GM12878 (cell line): Measurements from ENCODE around the gene PAK2. TPM values are rescaled to one million over a fixed set of nuclear protein-coding genes. Genes with fewer than 3 reads are reported as not detected.
A peak's percentile ranks its signal among the peaks of the same experiment; 100 is the strongest.

Experiments
- ATAC-seq: fragments of 200-7000 bp; cut with Tn5 transposase; 3 replicates; pipeline ENCODE4 v1.9.1; 2020; ENCODE audit warnings: mild to moderate bottlenecking, moderate library complexity
- BruUV-seq: library from RNA; stranded (reverse); fragments of 400-500 nt; replicated peaks from 2 replicates; lab custom pipeline; 2021; lab: Mats Ljungman, UMichigan
- CTCF ChIA-PET: fragments of 300-600 bp; sonication (Branson Sonifier 250); formaldehyde crosslinking; extraction: SDS; loops from one replicate; lab custom pipeline; 2021; ENCODE audit warnings: inconsistent platforms; lab: Yijun Ruan, JAX
- POLR2A ChIA-PET: fragments of 350-600 bp; formaldehyde crosslinking; extraction: SDS; loops from one replicate; lab custom pipeline; 2021; ENCODE audit warnings: inconsistent platforms; lab: Charles Lee
- RAD21 ChIA-PET: fragments of 300-600 bp; sonication (Branson Sonifier 250); formaldehyde crosslinking; loops from one replicate; lab custom pipeline; 2023; ENCODE audit warnings: antibody characterized with exemption; ENCODE audit not compliant: unreplicated experiment; lab: Charles Lee
- SMC1A ChIA-PET: fragments of 300-600 bp; sonication (Branson Sonifier 250); formaldehyde crosslinking; loops from one replicate; lab custom pipeline; 2023; ENCODE audit not compliant: unreplicated experiment, uncharacterized antibody; lab: Charles Lee
- DNase-seq: peaks from one replicate; pipeline ENCODE4 v3.0.0-alpha.2; 2011; ENCODE audit warnings: low read depth, low spot score
- FAIRE-seq: peaks from 3 replicates; lab custom pipeline; 2011; peaks lifted over from hg19 to GRCh38; lab: Jason Lieb, UNC
- H2AFZ ChIP-seq: 2 replicates; pipeline ENCODE4 v1.6.0; 2011; ENCODE audit warnings: low read depth, low read length, control low read depth; ENCODE audit not compliant: control insufficient read depth
- H3K27ac ChIP-seq: 2 replicates; pipeline ENCODE4 v1.5.1; 2011; ENCODE audit warnings: control low read depth; ENCODE audit not compliant: control insufficient read depth, insufficient read depth
- H3K27me3 ChIP-seq, 2 experiments: replicated peaks in 1 of 2; 2 replicates each; pipeline versions ENCODE4 v1.6.0 to v1.6.1; 2011; ENCODE audit warnings: low read length in 1 of 2; ENCODE audit not compliant: control insufficient read depth in 2 of 2, insufficient read depth in 2 of 2
- H3K36me3 ChIP-seq, 2 experiments: 2 replicates each; pipeline ENCODE4 v1.5.1; 2011; ENCODE audit warnings: low read length in 1 of 2; ENCODE audit not compliant: control insufficient read depth in 2 of 2, insufficient read depth in 2 of 2
- H3K4me1 ChIP-seq: 2 replicates; pipeline ENCODE4 v1.6.1; 2011; ENCODE audit warnings: mild to moderate bottlenecking, low read length, moderate library complexity, mixed read lengths; ENCODE audit not compliant: control insufficient read depth, insufficient read depth
- H3K4me2 ChIP-seq: 2 replicates; pipeline ENCODE4 v1.6.0; 2011; ENCODE audit warnings: control low read depth; ENCODE audit not compliant: control insufficient read depth, insufficient read depth
- H3K4me3 ChIP-seq: fragments of 200-600 bp; sonication (generic); 2 replicates; pipeline ENCODE4 v1.5.1; 2016
- H3K79me2 ChIP-seq: 2 replicates; pipeline ENCODE4 v1.6.0; 2011; ENCODE audit warnings: low read length; ENCODE audit not compliant: control insufficient read depth, insufficient read depth
- H3K9ac ChIP-seq: 2 replicates; pipeline ENCODE4 v1.8.0; 2011; ENCODE audit warnings: low read length, control low read depth, mixed read lengths; ENCODE audit not compliant: control insufficient read depth, insufficient read depth
- H3K9me3 ChIP-seq: replicated peaks from 3 replicates; pipeline ENCODE4 v1.5.1; 2011; ENCODE audit warnings: mild to moderate bottlenecking, low read length; ENCODE audit not compliant: control insufficient read depth, insufficient read depth
- H4K20me1 ChIP-seq: 2 replicates; pipeline ENCODE4 v1.6.0; 2011; ENCODE audit not compliant: control insufficient read depth, insufficient read depth
- ATF3 ChIP-seq: IDR thresholded peaks from 2 replicates; pipeline ENCODE4 v1.6.1; 2011; ENCODE audit warnings: low read depth, mild to moderate bottlenecking, low read length, moderate library complexity, borderline replicate concordance; ENCODE audit errors: extremely low read depth
- BHLHE40 ChIP-seq, 2 experiments: fragments of 450-650 bp in 1 of 2; IDR thresholded peaks; 2 replicates each; pipeline ENCODE4 v1.6.1; 2011 to 2017; ENCODE audit warnings: low read depth in 2 of 2, borderline replicate concordance in 1 of 2, improper control_type of control experiment in 1 of 2, low read length in 1 of 2, mild to moderate bottlenecking in 1 of 2
- HSF1 ChIP-seq: fragments of 150-350 bp; IDR thresholded peaks from 2 replicates; pipeline ENCODE4 v1.6.1; 2014; ENCODE audit warnings: mild to moderate bottlenecking, low read depth, low read length
- LARP7 ChIP-seq: fragments of 450-650 bp; IDR thresholded peaks from 2 replicates; pipeline ENCODE4 v1.6.1; 2017; ENCODE audit warnings: mild to moderate bottlenecking
- MEF2A ChIP-seq: IDR thresholded peaks from 2 replicates; pipeline ENCODE4 v1.6.1; 2011; ENCODE audit warnings: low read depth, mild to moderate bottlenecking, low read length, moderate library complexity; ENCODE audit not compliant: insufficient read depth
- PML ChIP-seq: IDR thresholded peaks from 2 replicates; pipeline ENCODE4 v1.6.1; 2012; ENCODE audit warnings: low read length, inconsistent platforms
- RB1 ChIP-seq: fragments of 450-650 bp; formaldehyde crosslinking; IDR thresholded peaks from 2 replicates; pipeline ENCODE4 v1.6.1; 2017; ENCODE audit warnings: mild to moderate bottlenecking, borderline replicate concordance
- RELB ChIP-seq: fragments of 450-650 bp; IDR thresholded peaks from 2 replicates; pipeline ENCODE4 v1.6.1; 2017; ENCODE audit warnings: low read depth, mild to moderate bottlenecking, moderate library complexity
- SIN3A ChIP-seq: IDR thresholded peaks from 2 replicates; pipeline ENCODE4 v1.6.1; 2012; ENCODE audit warnings: low read depth, low read length, improper control_type of control experiment
- SMAD5 ChIP-seq: IDR thresholded peaks from 2 replicates; pipeline ENCODE4 v1.6.1; 2016; ENCODE audit warnings: antibody characterized with exemption, low read depth
- STAT3 ChIP-seq: IDR thresholded peaks from 2 replicates; pipeline ENCODE4 v1.6.1; 2011; ENCODE audit warnings: low read depth, low read length, improper control_type of control experiment
- WGBS: methylation state at CpG from one replicate; pipeline ENCODE4 v1.1.6; 2016; ENCODE audit warnings: low lambda C conversion rate; ENCODE audit not compliant: insufficient replicate concordance, insufficient coverage; ENCODE audit errors: missing lambda C conversion rate; 5-methylcytosine and 5-hydroxymethylcytosine counted together
- in situ Hi-C: fragments of 300-500 bp; cut with MboI; formaldehyde crosslinking; loops from 9 replicates; pipeline ENCODE4 v1.14.3; 2018; ENCODE audit warnings: mixed read lengths
- intact Hi-C: fragments of 100-400 bp; cut with micrococcal nuclease; formaldehyde crosslinking; loops from one replicate; pipeline ENCODE4 v1.14.2; 2022; ENCODE audit not compliant: unreplicated experiment
- polyA plus RNA-seq, 11 experiments: library from polyadenylated mRNA; depleted of rRNA in 4 of 11; unstranded in 6 of 11; stranded (reverse) in 5 of 11; fragments of >200 nt; fragmentation: Nextera tagmentation in 4 of 11; fragmentation: Illumina TruSeq in 1 of 11; extraction: Ambion mirVana in 4 of 11; extraction: Trizol in 1 of 11; gene quantifications; 1 replicate in 1 of 11; 2 replicates in 10 of 11; pipeline versions ENCODE4 v1.2.1 to v1.2.3, GENCODE V29; 2011 to 2016; ENCODE audit warnings: inconsistent platforms in 2 of 11, missing spikeins in 2 of 11, low read depth in 1 of 11
- total RNA-seq, 4 experiments: library from RNA; depleted of rRNA in 3 of 4; stranded (reverse); fragments of >200 nt in 3 of 4; fragmentation: Illumina TruSeq in 1 of 4; extraction: Trizol in 1 of 4; gene quantifications; 2 replicates each; pipeline versions ENCODE4 v1.2.1 to v1.2.3, GENCODE V29; 2013 to 2021

PAK2 gene
- total and polyA plus RNA-seq, 10 of the 15 experiments (the other 5 are each of a cell fraction or from before 2014, with no cell fraction given) = 9.0 to 59.1 (median 27.0) TPM

GRCh38 chr3:196774191-196774820, 34.6 kb downstream of the PAK2 start:
- no peak for FAIRE-seq
- POLR2A ChIA-PET = interaction anchor here (0.9 to 1.8 kb wide), 2 partner anchors 14 to 89 kb away, joined by 4 read pairs; no protein-coding TSS in a partner anchor

GRCh38 chr3:196774848-196775422, 35.3 kb downstream of the PAK2 start:
- Histone ChIP-seq H3K9me3 (peaks cover 16% of the 10 kb centered on the region), H3K4me2 (no peak overlapping the region), H3K4me3 (no peak overlapping the region), H3K27ac (no peak overlapping the region), H3K9ac (no peak overlapping the region), H3K4me1 (no peaks in the 10 kb centered on the region), H4K20me1 (no peaks in the 10 kb centered on the region), H2AFZ (no peak overlapping the region), H3K27me3 (no peaks in the 10 kb centered on the region), H3K79me2 (peaks cover 69% of the 10 kb centered on the region), H3K36me3 (peaks cover 2 to 7% of the 10 kb centered on the region in 2 experiments; a peak in 3 of 4 replicates)
- intact Hi-C loops (no loop called here), in situ Hi-C loops (no loop called here)
- no peak for FAIRE-seq
- CTCF ChIA-PET = interaction anchor here (0.6 kb wide), 1 partner anchor 13 kb away, joined by 3 read pairs; no protein-coding TSS in a partner anchor
- BruUV-seq = no TSS peak
- SMC1A ChIA-PET = interaction anchor here (1.2 to 1.3 kb wide), 3 partner anchors 9 to 31 kb away, joined by 3 to 4 read pairs (median 3); no protein-coding TSS in a partner anchor
- peak; percentile 20; the same call in 2 of the 3 replicates for ATAC-seq
- WGBS = 66% methylated on average over 6 of the region's 6 CpGs
- POLR2A ChIA-PET = interaction anchor here (0.5 to 1.8 kb wide), 3 partner anchors 13 to 90 kb away, joined by 4 to 6 read pairs (median 4); no protein-coding TSS in a partner anchor
- no peak for DNase-seq
- RAD21 ChIA-PET = interaction anchor here (0.6 to 1.2 kb wide), 2 partner anchors 34 to 161 kb away, joined by 3 to 7 read pairs; no protein-coding TSS in a partner anchor
- TF ChIP-seq PML (no peak), RB1 (no peak), ATF3 (no peak), SMAD5 (no peak), HSF1 (no peak), RELB (no peak), SIN3A (no peak), LARP7 (no peak), BHLHE40 (IDR thresholded peaks at IDR 0.05; ENCODE audit: borderline replicate concordance in 1 of 2, low read depth in 2 of 2, low read length in 1 of 2) (no peak), STAT3 (no peak)

More at GRCh38 chr3:196774191-196774820, 34.6 kb downstream of the PAK2 start:
- Histone ChIP-seq H3K27ac (no peak overlapping the region), H3K4me3 (no peak overlapping the region), H4K20me1 (no peaks in the 10 kb centered on the region), H3K27me3 (no peaks in the 10 kb centered on the region), H3K9me3 (peaks cover 12% of the 10 kb centered on the region), H3K36me3 (peaks cover 0 to 4% of the 10 kb centered on the region in 2 experiments; a peak in 2 of 4 replicates), H3K4me1 (no peaks in the 10 kb centered on the region), H3K79me2 (peaks cover 67% of the 10 kb centered on the region), H2AFZ (no peak overlapping the region), H3K4me2 (no peak overlapping the region), H3K9ac (no peak overlapping the region)
- DNase-seq (peak; percentile 17), ATAC-seq (peak; percentile 66)
- WGBS = 20% methylated on average over 5 of the region's 5 CpGs
- ChIA-PET CTCF (interaction anchor here (0.6 kb wide), 1 partner anchor 14 kb away, joined by 3 read pairs; no protein-coding TSS in a partner anchor), RAD21 (interaction anchor here (0.6 to 1.2 kb wide), 2 partner anchors 33 to 161 kb away, joined by 3 to 7 read pairs; no protein-coding TSS in a partner anchor), SMC1A (interaction anchor here (1.2 to 1.3 kb wide), 3 partner anchors 9 to 30 kb away, joined by 3 to 4 read pairs (median 3); no protein-coding TSS in a partner anchor)
- in situ Hi-C loops = no loop called here
- intact Hi-C loops = no loop called here
- no TSS peak for BruUV-seq
- TF ChIP-seq BHLHE40 (IDR thresholded peaks at IDR 0.05; ENCODE audit: borderline replicate concordance in 1 of 2, low read depth in 2 of 2, low read length in 1 of 2) = peak in 1 of 2 experiments; percentile 53; a peak in 1 of 4 replicates
- no peak for TF ChIP-seq MEF2A
